GM13977 (cell line): ENCODE measurements around the gene ANKLE2.
"Not testable (repeated sequence)": the region's sequence is repeated elsewhere in the genome, so short reads cannot be mapped to it uniquely, and the experiment has no call there.

Experiments used
- DNase-seq: peaks from one replicate; pipeline ENCODE4 v3.0.0; 2012; ENCODE audit warnings: low spot score
- CTCF ChIP-seq: IDR thresholded peaks from 2 replicates; pipeline ENCODE4 v1.5.1; 2012; ENCODE audit warnings: mild to moderate bottlenecking, control low read depth; ENCODE audit not compliant: insufficient read depth; ENCODE audit errors: extremely low read depth, missing control alignments
- in situ Hi-C: fragments of 300-500 bp; cut with MboI; formaldehyde crosslinking; loops from one replicate; pipeline ENCODE4 v1.12.0; 2022; ENCODE audit warnings: low sequenced_read_pairs, low pct_unique_long_range_greater_than_20kb, mixed read lengths, inconsistent platforms; ENCODE audit not compliant: unreplicated experiment

The ANKLE2 gene

DNA sequence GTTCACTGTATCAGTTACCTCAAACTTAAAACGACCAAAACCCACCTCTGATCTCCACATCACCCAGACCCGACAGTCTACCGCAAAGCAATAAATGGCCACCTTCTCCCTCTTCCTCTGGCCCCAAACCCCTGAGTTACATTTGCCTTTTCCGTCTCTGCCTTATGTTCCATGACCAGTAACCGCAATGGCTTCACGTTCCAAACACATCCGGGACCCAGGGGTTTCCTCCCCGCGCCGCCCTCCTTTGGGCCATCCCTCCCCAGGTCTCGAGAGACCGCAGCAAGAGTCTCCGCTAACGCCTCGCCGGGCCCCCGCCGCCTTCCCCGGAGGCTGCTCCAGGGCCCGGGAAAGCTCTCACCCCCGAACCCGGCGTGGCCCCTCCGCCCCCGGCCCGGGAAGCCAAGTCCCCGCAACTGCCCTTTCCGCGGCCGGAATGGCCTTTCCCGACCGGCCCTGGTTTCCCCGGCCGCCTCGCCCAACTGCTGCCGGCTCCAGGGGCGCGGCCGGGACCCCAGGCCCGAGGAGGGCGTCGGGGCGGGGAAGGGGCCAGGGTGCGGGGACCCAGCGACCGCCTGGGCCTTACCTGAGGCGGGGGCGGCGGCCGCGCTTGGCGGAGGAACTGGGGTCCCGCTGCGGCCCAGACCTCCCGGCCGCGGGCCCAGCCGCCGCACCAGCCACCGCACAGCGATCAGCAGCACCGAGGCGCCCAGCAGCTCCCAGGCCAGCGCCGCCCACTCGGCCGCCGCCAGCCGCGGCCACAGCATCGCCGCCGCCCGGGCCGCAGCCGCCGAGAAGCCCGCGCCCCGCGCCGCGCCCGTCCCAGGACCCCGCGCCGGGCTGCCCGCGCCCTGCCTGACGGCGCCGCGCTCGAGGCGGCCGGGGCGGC, at the start of gene ANKLE2:
TSS of gene ANKLE2 (minus strand) at position 801 of the 889 bp plus-strand sequence. CDS start at position 767, 34 bp downstream.
- no peak for TF ChIP-seq CTCF
- in situ Hi-C loops, result no loop called here
- DNase-seq, result peak; percentile 85

DNA sequence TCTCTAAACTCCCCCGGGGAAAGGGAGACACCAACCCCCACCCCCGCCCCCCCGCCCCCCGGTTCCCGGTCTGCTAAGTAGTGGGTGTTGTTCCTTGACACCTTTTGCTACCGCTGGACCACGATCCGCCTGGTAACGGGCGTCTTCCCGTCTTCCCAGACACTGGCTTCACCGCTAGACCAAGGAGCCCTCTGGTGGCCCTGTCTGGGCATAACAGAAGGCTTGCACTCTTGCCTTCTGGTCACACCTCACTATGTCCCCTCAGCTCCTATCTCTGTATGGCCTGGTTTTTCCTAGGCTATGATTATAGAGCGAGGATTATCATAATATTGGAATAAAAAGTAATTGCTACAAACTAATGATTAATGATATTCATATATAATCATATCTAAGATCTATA, 47.8 kb upstream of the ANKLE2 start:
- in situ Hi-C loops, result not testable (repeated sequence)
- peak; percentile 61 for TF ChIP-seq CTCF

GRCh38 chr12:132807295-132808092, 45.9 kb upstream of the ANKLE2 start:
- no peak for DNase-seq
- in situ Hi-C loops, result no loop called here
- TF ChIP-seq CTCF, result no peak

More for the DNA sequence above, 47.8 kb upstream of the ANKLE2 start:
- DNase-seq, result not testable (repeated sequence)

- TF ChIP-seq CTCF, result no peak
- in situ Hi-C loops, result no loop called here
- DNase-seq, result no peak
These were observed 45.2 kb upstream of the ANKLE2 start for GRCh38 chr12:132806857-132807256.

GRCh38 chr12:132804426-132804861, 42.8 kb upstream of the ANKLE2 start:
- in situ Hi-C loops, result no loop called here
- DNase-seq, result no peak
- no peak for TF ChIP-seq CTCF

DNA sequence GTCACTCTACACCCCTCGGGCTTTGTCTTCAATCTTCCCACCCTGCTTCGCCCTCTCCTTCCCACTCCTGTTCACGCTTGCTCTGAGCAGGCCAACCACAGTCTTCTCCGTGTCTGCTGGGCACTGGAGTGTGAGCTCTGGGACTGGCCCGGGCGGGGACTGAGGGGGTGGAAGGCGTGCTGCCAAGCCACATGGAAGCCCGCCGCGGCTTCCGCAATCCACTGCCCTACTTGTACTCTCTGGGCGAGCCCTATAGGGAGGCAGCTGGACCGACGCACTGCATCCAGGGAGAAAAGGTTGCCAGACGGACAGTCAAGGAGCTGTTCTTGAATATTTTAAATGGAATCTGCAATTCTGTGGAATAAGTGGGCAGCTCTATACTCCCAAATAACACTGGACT, 42.3 kb upstream of the ANKLE2 start:
- TF ChIP-seq CTCF, result no peak
- DNase-seq, result no peak
- in situ Hi-C loops, result no loop called here
